Esophagus muscularis mucosa (tissue), 4 donors: ENCODE measurements around the gene BLM. TPM values are rescaled to one million over a fixed set of nuclear protein-coding genes. Genes with fewer than 3 reads are reported as not detected.
"Not testable (repeated sequence)": the region's sequence is repeated elsewhere in the genome, so short reads cannot be mapped to it uniquely, and the experiment has no call there.

Experiments
- DNase-seq: peaks from one replicate; pipeline ENCODE4 v3.0.0-alpha.2; 2017; ENCODE audit errors: extremely low spot score
- H3K27ac ChIP-seq, 4 donors: fragments of 200-600 bp; sonication (generic); replicated peaks in 1 of 4; 1 replicate in 3 of 4; 2 replicates in 1 of 4; pipeline ENCODE4 v1.5.1; 2016 to 2019; ENCODE audit warnings: mild to moderate bottlenecking in 1 of 4
- H3K27me3 ChIP-seq, 4 donors: fragments of 200-600 bp; sonication (generic); one replicate each; pipeline versions ENCODE4 v1.5.1 to v1.6.0; 2016 to 2019
- H3K36me3 ChIP-seq, 4 donors: fragments of 200-600 bp; sonication (generic); one replicate each; pipeline ENCODE4 v1.5.1; 2016 to 2019
- H3K4me1 ChIP-seq, 4 donors: fragments of 200-600 bp; sonication (generic); one replicate each; pipeline ENCODE4 v1.5.1; 2016 to 2019
- H3K4me3 ChIP-seq, 4 donors: fragments of 200-600 bp; sonication (generic); 1 replicate in 2 of 4; 2 replicates in 2 of 4; pipeline ENCODE4 v1.5.1; 2016 to 2019; ENCODE audit warnings: mild to moderate bottlenecking in 4 of 4, moderate library complexity in 1 of 4
- H3K9me3 ChIP-seq, 4 donors: fragments of 200-600 bp; sonication (generic); 1 replicate in 3 of 4; 2 replicates in 1 of 4; pipeline ENCODE4 v1.5.1; 2016 to 2019
- EP300 ChIP-seq: sonication (generic); formaldehyde crosslinking; IDR thresholded peaks from one replicate; pipeline ENCODE4 v1.6.1; 2017; ENCODE audit warnings: antibody characterized with exemption
- POLR2A ChIP-seq: fragments of 450-650 bp; IDR thresholded peaks from one replicate; pipeline ENCODE4 v1.6.1; 2017; ENCODE audit warnings: antibody characterized with exemption, moderate library complexity, mild to moderate bottlenecking, low read depth
- POLR2AphosphoS5 ChIP-seq, 2 donors: sonication (generic); formaldehyde crosslinking; IDR thresholded peaks; one replicate each; pipeline ENCODE4 v1.6.1; 2017; ENCODE audit warnings: antibody characterized with exemption in 2 of 2
- WGBS: methylation state at CpG from one replicate; pipeline ENCODE4 v1.1.5; 2018; 5-methylcytosine and 5-hydroxymethylcytosine counted together
- intact Hi-C: fragments of 100-400 bp; cut with DNase I; formaldehyde crosslinking; loops from one replicate; pipeline ENCODE4 v1.15.1; 2023
- total RNA-seq, 4 donors: library from RNA; depleted of rRNA; stranded (reverse); fragments of >200 nt; gene quantifications; one replicate each; pipeline versions ENCODE4 v1.1.0 to v1.2.1, GENCODE V29; 2016
- TF ChIP-seq, protein P1 (sequence below), 3 experiments: fragments of 200-600 bp in 2 of 3; fragments of 450-650 bp in 1 of 3; sonication (generic) in 2 of 3; IDR thresholded peaks; one replicate each; pipeline ENCODE4 v1.5.1; 2017 to 2019; ENCODE audit warnings: antibody characterized with exemption in 3 of 3, mild to moderate bottlenecking in 2 of 3, moderate library complexity in 1 of 3

The BLM gene
- total RNA-seq, 4 donors from 2014 or later = under 0.01 to 1.5 (median 0.73) TPM

DNA sequence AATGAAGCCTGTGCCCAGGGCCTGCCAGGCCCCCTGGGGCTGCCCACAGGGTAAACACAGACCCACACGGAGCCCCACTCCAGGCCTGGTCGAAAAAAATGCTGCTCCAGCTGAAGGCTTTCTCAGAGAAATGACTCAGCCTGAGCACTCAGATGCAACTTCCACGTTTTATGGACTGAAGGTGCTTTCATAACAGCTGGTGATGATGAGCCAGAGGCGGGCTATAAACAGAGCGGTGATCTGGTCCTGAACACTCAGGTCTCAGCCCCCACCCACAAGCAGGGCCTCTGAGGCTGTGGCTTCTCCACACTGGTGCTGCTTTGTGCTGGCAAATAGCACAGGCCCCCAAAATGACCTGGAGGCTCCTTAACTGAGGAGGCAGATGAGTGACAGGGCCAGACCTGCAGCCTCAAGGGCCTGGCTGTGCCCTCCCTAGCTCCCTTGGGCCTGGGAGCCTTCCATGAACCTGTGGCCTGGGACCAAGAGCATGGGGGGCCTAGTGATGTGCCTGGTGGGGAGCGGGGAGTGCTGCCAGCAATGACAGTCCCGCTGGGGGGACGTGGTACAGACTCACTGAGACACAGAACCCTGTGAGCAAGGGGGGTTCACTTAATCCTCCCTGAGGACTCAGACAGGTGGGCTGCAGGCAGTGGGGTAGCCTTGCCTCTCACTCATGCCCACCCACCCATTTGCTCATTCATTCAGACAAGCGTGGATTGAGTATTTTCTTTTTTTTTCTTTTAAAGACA, 128.2 kb downstream of the BLM start:
- TF ChIP-seq POLR2AphosphoS5 (IDR thresholded peaks at IDR 0.05) = no peak
- TF ChIP-seq EP300 = no peak
- no peak for TF ChIP-seq POLR2A
- TF ChIP-seq, protein P1, sequence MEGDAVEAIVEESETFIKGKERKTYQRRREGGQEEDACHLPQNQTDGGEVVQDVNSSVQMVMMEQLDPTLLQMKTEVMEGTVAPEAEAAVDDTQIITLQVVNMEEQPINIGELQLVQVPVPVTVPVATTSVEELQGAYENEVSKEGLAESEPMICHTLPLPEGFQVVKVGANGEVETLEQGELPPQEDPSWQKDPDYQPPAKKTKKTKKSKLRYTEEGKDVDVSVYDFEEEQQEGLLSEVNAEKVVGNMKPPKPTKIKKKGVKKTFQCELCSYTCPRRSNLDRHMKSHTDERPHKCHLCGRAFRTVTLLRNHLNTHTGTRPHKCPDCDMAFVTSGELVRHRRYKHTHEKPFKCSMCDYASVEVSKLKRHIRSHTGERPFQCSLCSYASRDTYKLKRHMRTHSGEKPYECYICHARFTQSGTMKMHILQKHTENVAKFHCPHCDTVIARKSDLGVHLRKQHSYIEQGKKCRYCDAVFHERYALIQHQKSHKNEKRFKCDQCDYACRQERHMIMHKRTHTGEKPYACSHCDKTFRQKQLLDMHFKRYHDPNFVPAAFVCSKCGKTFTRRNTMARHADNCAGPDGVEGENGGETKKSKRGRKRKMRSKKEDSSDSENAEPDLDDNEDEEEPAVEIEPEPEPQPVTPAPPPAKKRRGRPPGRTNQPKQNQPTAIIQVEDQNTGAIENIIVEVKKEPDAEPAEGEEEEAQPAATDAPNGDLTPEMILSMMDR (IDR thresholded peaks at IDR 0.05) = no peak
- intact Hi-C loops = no loop called here
- Histone ChIP-seq H3K36me3 (no peaks in the 10 kb centered on the region), H3K4me1 (no peaks in the 10 kb centered on the region), H3K4me3 (no peak overlapping the region), H3K9me3 (no peaks in the 10 kb centered on the region), H3K27me3 (no peaks in the 10 kb centered on the region), H3K27ac (no peak overlapping the region)
- DNase-seq = no peak
- 70% methylated on average over 8 of the region's 9 CpGs for WGBS

DNA sequence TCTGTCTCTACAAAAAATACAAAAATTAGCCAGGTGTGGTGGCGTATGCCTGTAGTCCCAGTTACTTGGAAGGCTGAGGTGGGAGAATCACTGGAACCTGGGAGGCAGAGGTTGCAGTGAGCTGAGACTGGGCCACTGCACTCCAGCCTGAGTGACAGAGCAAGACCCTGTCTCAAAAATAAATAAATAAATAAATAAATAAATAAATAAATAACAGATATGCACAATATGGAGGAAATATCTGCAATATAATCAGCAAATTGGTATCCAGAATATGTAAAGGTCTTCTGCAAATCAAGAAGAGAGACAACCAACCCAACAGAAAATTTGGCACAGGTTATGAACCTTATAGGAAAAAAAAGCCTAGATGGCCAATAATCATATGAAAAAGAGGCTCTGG, 132.3 kb downstream of the BLM start:
- intact Hi-C loops, H3K4me3 ChIP-seq, H3K36me3 ChIP-seq, H3K27ac ChIP-seq, H3K9me3 ChIP-seq, H3K27me3 ChIP-seq, DNase-seq, H3K4me1 ChIP-seq: not testable (repeated sequence)
- 95% methylated on average over 1 of the region's 1 CpG for WGBS

DNA sequence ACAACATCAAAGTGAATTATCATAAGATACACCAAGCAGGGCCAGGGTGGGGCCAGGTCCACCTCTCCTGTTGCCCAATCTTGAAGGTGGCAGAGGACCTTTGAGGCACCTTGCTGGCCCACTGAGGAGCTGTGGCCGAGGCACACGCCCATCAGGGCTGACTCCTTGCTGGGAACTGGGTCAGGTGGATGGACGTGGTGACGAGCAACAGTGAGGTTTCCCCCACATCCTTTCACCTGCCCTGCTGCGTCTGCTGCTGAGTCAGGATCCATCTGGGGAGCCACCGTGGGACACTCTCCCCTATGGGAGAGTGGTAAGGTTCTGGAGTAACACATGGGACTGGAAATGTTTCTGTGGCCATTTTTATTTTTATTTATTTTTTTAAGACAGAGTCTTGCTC, 134.0 kb downstream of the BLM start:
- Histone ChIP-seq H3K9me3 (no peaks in the 10 kb centered on the region), H3K27ac (no peak overlapping the region), H3K4me3 (no peak overlapping the region), H3K4me1 (no peaks in the 10 kb centered on the region), H3K27me3 (no peaks in the 10 kb centered on the region), H3K36me3 (no peaks in the 10 kb centered on the region)
- TF ChIP-seq POLR2AphosphoS5 (IDR thresholded peaks at IDR 0.05) (no peak), EP300 (no peak), POLR2A (no peak)
- TF ChIP-seq, protein P1 (IDR thresholded peaks at IDR 0.05) = no peak
- WGBS = 82% methylated on average over 6 of the region's 6 CpGs
- intact Hi-C loops = no loop called here
- no peak for DNase-seq

DNA sequence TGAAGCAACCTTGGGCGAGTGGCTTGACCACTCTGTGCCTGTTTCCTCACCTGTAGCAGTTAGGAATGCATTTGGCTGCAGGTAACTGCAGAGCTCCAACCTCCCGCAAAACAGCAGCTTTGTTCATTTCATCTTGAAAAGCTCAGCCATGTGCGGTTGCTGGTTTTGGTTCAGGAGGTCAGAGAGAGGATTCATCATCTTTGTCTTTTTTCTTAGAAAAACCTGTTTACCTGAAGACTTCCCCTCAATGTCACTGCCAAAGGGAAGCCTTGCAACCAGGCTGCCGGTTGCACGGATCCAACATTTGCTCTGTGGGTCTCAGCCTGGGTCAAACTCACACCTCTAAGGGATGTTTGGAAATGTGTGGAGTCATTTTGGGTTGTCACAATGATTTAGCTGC, 134.8 kb downstream of the BLM start:
- H3K27ac ChIP-seq = no peak overlapping the region
- H3K9me3 ChIP-seq = no peaks in the 10 kb centered on the region
- intact Hi-C loops = no loop called here
- no peak for DNase-seq
- WGBS = 69% methylated on average over 5 of the region's 5 CpGs
- H3K4me3 ChIP-seq = no peak overlapping the region
- H3K27me3 ChIP-seq = no peaks in the 10 kb centered on the region
- TF ChIP-seq, protein P1 (IDR thresholded peaks at IDR 0.05) = no peak
- TF ChIP-seq POLR2AphosphoS5 (IDR thresholded peaks at IDR 0.05) (no peak), POLR2A (no peak)
- no peaks in the 10 kb centered on the region for H3K4me1 ChIP-seq
- H3K36me3 ChIP-seq = no peaks in the 10 kb centered on the region

DNA sequence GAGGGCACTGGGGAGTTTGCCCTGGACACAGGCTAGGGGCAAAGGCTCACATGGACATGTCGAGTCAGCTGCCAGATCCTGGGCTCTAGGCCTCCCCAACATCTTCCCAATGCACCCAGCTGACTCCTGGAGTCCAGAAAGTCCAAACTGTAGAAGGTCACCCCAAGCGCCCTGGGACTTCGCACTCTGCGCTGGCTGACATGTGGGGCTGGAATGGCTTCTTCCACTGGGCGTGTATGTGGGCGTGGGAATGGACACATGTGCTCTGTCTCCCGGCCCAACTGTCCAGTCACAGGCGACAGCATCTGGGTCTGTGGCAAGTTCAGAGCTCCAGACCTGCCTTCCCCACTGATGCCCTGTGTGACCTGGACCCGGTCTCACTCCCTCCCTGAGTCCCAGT, 138.0 kb downstream of the BLM start:
- Histone ChIP-seq H3K27ac (no peak overlapping the region), H3K9me3 (no peaks in the 10 kb centered on the region), H3K27me3 (no peaks in the 10 kb centered on the region), H3K4me1 (no peaks in the 10 kb centered on the region), H3K36me3 (no peaks in the 10 kb centered on the region), H3K4me3 (no peak overlapping the region)
- intact Hi-C loops = no loop called here
- TF ChIP-seq POLR2A (no peak), EP300 (no peak), POLR2AphosphoS5 (IDR thresholded peaks at IDR 0.05) (no peak)
- TF ChIP-seq, protein P1 (IDR thresholded peaks at IDR 0.05) = no peak
- WGBS = 92% methylated on average over 7 of the region's 9 CpGs
- DNase-seq = no peak
